ENCODE data around the gene ITIH5.

ITIH5 gene

DNA sequence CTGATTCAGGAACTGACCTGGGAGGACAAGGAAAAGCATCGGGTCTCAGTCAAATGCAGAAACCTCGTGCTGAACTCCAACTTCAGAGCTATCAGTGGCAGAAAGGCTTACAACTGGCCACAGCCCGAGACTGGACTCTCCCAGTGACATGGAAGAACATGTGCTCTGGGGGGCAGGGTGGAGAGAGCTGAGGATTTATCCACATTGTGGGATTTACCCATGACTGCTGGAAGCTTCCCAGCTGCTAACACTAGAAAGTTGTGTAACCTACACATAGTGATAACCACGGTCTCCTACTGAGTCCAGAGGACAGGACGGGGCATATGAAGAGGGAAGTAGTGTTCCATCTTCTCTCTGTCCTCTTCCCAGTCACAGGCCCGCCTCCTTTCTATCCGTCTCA lies 103.4 kb downstream of the ITIH5 start:
- in situ Hi-C loops (cut with MboI; ENCODE audit: low pct_unique_long_range_greater_than_20kb, low sequenced_read_pairs) = no loop called here
- DNase-seq = no peak

DNA sequence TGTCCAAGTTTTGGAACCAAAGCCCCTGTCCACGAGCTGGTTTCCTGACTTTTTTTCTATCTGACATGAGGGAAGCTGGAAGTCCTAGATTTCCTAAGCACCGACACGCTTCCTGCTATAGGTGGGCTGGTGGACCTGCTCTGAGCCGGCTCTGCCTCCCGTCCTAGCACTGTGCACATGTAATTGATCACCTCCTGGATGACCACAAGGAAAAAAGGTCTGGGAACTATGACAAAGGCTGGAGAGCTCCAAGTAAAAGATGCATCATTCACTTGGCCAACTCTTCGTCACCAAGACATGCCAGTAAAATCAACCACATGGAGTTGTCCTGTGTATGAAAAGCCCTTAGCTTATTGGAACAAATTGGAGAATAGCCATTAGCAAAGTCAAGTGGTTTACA lies 104.8 kb downstream of the ITIH5 start:
- in situ Hi-C loops (cut with MboI; ENCODE audit: low pct_unique_long_range_greater_than_20kb, low sequenced_read_pairs) = no loop called here
- no peak for DNase-seq

DNA sequence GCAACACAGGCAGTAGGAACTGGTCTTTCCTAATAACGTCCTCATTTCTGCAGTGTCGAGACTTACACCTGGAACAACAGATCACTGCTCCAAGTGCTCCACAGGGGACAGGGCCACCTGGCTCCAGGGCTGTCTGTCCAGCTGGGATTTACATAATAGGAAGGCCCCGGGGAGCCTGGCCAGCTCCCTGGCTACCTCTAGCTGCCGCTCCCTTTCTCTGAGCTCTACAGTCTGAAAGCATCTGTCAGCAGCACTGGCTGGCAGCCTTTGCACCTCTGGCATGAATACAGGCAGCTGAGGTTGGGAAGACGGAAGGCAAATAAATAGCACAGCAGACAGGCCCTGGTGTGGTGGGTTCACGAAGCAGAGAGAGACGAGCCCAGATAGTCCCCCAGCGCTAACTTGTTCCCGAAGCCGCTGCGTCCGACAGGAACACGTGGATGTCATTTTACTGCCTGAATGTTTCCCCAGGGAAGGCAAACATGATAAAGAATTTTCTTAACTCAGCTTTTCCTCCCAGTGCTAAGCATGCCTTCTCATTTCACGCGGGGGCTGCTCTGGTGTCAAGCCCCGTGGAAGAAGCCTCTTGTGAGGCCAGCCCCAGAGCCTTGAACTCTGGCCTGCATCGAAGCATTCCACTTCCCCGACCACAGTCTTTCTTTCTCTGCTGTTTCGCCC lies 105.4 kb downstream of the ITIH5 start:
- no peak for DNase-seq
- in situ Hi-C loops (cut with MboI; ENCODE audit: low pct_unique_long_range_greater_than_20kb, low sequenced_read_pairs) = no loop called here

DNA sequence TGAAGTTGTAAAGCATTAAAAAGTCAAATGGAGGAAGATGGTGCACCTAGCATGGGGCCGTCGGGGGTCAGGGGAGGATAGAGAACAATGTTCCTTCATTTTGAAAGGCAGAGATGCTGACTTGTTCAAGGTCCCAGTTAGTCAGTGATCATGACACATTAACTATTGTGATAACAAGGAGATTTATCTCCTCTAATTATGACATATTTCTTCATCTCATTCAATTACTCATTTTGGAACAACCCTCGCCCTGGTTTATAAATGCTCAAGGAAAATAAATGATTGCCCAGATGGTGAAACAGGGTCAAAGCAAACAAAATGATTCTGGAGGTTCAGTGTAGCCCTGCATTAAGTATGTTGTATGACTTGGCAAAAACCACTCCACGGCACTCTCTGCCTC lies 106.2 kb downstream of the ITIH5 start:
- in situ Hi-C loops (cut with MboI; ENCODE audit: low pct_unique_long_range_greater_than_20kb, low sequenced_read_pairs) = no loop called here

GRCh38 chr10:7559386-7559785 lies 107.4 kb downstream of the ITIH5 start:
- in situ Hi-C loops (cut with MboI; ENCODE audit: low pct_unique_long_range_greater_than_20kb, low sequenced_read_pairs) = no loop called here
- DNase-seq = no peak

More for the DNA sequence above, 106.2 kb downstream of the ITIH5 start:
- no peak for DNase-seq

DNA sequence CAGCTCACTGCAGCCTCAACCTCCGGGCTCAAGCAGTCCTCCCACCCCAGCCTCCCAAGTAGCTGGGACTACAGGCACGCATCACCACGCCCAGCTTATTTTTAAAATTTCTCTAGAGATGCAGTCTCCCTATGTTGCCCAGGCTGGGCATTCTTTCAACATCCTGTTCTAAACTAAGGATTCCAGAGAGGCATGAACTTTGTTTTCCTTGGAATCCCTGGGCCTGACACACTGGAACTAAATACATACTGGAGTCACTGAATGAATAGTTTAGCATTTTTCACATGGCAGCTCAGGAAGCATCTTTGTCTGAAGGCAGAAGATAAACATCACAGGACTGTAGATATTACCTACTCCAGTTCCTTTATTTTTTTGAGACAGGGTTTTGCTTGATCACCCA lies 108.7 kb downstream of the ITIH5 start:
- in situ Hi-C loops (cut with MboI; ENCODE audit: low pct_unique_long_range_greater_than_20kb, low sequenced_read_pairs) = no loop called here
- DNase-seq = no peak

DNA sequence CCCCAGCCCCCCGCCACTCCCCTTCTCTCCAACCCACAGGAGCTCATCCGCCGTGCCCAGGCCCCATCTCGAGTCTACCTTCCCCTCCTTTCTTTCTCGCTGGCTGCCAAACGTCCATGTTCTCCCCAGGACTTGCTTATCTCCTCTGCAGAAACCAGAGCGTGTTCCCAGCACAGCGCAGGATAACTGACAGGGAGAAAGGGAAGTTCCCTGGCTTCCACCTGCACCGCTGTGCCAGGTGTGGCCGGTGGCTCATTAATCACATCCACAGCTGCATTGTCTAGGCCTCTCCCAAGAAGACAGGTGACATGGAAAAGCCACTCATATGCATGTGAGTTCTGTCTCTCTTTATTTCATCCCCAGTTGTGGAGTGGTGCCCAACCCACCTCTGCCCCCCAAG lies 113.2 kb downstream of the ITIH5 start:
- no peak for DNase-seq
- in situ Hi-C loops (cut with MboI; ENCODE audit: low pct_unique_long_range_greater_than_20kb, low sequenced_read_pairs) = no loop called here

GRCh38 chr10:7551950-7552716 lies 114.6 kb downstream of the ITIH5 start:
- in situ Hi-C loops (cut with MboI; ENCODE audit: low pct_unique_long_range_greater_than_20kb, low sequenced_read_pairs) = no loop called here
- DNase-seq = no peak

DNA sequence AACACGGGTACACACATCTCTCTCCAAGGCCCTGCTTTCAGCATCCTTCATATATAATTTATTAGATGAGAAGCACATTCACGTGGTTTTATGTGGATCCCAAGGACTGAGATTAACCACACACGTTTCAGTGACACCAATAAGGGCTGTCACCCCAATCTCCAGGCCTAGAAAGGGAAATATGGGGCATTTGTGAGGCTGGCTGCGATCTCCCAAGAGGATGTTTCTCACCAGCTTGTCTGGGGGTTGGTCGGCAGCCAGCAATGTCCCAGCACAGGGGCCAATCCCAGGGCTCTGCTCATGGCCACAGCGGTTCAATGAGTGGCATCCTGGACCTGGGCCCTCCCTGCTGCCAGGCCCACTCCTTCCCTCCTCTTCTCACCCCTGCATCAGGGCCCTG lies 115.5 kb downstream of the ITIH5 start:
- DNase-seq = no peak
- in situ Hi-C loops (cut with MboI; ENCODE audit: low pct_unique_long_range_greater_than_20kb, low sequenced_read_pairs) = no loop called here

DNA sequence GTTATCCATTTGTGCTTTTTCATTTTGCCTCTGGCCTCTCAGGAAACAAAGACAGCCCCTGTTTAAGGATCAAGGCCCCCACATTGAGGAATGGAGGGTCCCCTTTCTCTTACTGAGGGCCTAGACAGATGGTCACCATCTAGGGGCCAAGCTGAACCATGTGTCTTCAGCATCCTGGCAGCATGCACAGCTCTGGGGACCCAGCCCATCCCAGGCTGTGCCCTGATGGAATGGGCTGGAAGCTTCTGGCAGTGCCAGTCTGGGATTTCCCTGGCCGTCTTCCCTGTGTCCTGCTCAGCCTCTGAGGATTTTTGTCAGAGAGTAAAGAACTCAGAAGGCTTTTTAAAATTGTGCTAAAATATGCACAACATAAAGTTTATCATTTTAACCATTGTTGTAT lies 116.8 kb downstream of the ITIH5 start:
- no peak for DNase-seq
- in situ Hi-C loops (cut with MboI; ENCODE audit: low pct_unique_long_range_greater_than_20kb, low sequenced_read_pairs) = no loop called here

DNA sequence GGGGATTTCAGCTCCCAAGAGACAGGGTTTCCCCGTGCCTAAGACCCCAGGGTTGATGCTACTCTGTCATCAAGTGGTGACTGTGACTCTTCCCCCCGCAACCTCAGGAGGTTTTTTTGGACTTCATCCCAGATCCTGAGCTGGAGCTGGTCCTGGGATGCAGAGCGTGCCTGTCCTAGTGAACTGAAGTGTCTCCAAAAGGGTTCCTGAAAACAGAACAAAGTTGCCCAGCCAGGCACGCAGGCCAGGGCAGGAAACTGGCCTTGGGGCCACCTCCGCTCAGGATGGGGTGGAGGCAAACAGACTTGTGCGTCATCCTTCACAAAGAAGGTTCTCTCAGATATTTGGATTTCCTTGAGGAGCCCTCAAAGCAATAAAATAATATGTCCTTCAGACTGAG lies 118.9 kb downstream of the ITIH5 start:
- in situ Hi-C loops (cut with MboI; ENCODE audit: low pct_unique_long_range_greater_than_20kb, low sequenced_read_pairs) = no loop called here
- DNase-seq = no peak

- in situ Hi-C loops (cut with MboI; ENCODE audit: low pct_unique_long_range_greater_than_20kb, low sequenced_read_pairs) = no loop called here
These were observed 119.6 kb downstream of the ITIH5 start for GRCh38 chr10:7547206-7547605.

DNA sequence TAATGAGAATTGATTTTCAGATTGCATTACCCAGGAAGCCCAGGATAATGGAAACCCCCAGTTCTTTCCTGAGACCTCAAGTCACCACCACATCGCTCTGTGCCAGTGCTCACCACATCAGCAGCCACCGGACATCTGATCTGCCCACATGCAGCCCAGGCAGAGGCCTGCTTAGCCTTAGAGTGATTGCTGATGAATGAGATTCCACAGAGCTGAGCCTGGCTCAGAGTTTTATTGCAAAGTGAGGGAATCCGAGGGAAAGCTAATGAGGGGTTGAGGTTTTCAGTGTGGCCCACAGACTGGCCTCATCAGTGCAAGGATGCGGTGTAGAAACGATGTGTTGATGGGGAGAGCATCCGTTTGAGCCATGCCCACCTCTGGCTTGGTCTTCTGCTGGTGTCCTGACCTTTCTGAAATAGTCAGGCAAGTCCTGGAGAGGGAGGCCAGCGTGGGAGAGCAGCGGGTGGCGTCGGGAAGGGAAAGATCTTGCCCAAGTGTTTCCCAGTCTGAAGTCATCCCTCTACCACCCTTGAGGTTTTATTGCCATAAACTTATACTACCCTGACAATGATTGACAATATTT lies 120.3 kb downstream of the ITIH5 start:
- no peak for DNase-seq
- in situ Hi-C loops (cut with MboI; ENCODE audit: low pct_unique_long_range_greater_than_20kb, low sequenced_read_pairs) = no loop called here

More at GRCh38 chr10:7547206-7547605, 119.6 kb downstream of the ITIH5 start:
- DNase-seq = no peak

GRCh38 chr10:7545792-7546191 lies 121.0 kb downstream of the ITIH5 start:
- in situ Hi-C loops (cut with MboI; ENCODE audit: low pct_unique_long_range_greater_than_20kb, low sequenced_read_pairs) = no loop called here
- no peak for DNase-seq

DNA sequence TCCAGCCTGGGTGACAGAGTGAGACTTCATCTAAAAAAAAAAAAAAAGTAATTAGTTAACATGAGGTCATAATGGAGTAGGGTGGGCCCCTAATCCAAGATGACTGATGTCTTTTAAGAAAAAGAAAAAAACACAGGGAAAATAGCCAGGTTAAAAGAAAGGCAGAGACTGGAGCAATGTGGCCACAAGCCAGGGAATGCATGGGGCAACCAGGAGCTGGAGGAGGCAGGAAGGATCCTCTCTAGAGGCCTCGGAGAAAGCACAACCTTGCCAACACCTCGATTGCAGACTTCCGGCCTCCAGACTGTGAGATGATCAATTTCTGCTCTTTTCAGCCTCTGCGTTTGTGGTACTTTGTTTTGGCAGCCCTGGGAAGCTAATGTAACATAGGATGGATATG lies 121.5 kb downstream of the ITIH5 start:
- in situ Hi-C loops (cut with MboI; ENCODE audit: low pct_unique_long_range_greater_than_20kb, low sequenced_read_pairs) = no loop called here

GRCh38 chr10:7544203-7544602 lies 122.6 kb downstream of the ITIH5 start:
- no peak for DNase-seq
- in situ Hi-C loops (cut with MboI; ENCODE audit: low pct_unique_long_range_greater_than_20kb, low sequenced_read_pairs) = no loop called here

More for the DNA sequence above, 121.5 kb downstream of the ITIH5 start:
- DNase-seq = no peak

GRCh38 chr10:7542189-7542914 lies 124.4 kb downstream of the ITIH5 start:
- DNase-seq = no peak
- in situ Hi-C loops (cut with MboI; ENCODE audit: low pct_unique_long_range_greater_than_20kb, low sequenced_read_pairs) = no loop called here

- no peak for DNase-seq
- in situ Hi-C loops (cut with MboI; ENCODE audit: low pct_unique_long_range_greater_than_20kb, low sequenced_read_pairs) = no loop called here
These were observed 125.4 kb downstream of the ITIH5 start for GRCh38 chr10:7541137-7542087.
